ENCODE measurements around the gene TIMM44.
"Not testable (repeated sequence)": the region's sequence is repeated elsewhere in the genome, so short reads cannot be mapped to it uniquely, and the experiment has no call there.

Gene TIMM44

DNA sequence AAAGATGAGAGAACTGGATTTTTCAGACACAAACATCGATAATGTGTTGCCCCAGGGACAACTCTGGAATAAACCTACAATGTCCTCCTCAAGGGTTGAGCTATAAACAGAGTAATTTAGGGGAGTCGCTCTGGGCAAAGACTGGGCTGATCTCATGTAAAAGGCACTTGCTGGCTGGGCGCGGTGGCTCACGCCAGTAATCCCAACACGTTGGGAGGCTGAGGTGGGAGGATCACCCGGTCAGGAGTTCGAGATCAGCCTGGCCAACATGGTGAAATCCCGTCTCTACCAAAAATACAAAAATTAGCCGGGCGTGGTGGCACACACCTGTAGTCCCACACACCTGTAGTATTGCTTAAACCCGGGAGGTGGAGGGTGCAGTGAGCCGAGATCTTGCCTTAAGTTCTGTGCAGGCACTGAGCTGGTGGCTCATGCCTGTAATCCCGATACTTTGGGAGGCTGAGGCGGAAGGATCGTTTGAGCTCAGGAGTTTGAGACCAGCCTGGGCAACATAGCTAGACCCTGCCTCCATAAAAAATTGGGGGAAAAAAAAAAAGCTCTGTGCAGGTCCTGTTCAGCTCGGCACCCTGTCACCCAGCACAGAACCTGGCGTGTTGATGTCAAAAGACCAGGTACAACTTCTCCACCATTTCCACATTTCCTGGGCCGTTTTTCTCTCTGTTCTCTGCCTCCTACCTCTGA lies 1.4 kb downstream of the TIMM44 start:
- DNase-seq = no peak

DNA sequence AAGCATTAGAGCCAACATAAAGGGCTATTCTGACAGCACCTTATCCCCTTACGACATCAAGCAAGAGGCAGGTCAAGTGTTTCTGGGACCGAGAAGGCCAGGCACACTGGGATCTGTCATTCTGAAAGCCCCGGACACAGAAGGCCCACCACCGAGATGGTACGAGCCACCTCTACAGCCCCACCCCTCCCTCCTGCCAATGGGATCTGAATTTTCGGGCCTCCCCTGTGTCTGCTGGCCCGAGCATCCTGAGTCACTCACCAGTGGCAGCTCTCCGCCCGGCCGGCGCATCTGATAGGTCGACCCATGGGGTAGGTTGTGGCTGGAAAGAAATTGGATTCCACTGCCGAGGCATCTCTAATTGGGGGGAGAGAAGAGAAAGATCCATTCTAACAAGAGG lies 2.6 kb downstream of the TIMM44 start:
- DNase-seq = no peak

DNA sequence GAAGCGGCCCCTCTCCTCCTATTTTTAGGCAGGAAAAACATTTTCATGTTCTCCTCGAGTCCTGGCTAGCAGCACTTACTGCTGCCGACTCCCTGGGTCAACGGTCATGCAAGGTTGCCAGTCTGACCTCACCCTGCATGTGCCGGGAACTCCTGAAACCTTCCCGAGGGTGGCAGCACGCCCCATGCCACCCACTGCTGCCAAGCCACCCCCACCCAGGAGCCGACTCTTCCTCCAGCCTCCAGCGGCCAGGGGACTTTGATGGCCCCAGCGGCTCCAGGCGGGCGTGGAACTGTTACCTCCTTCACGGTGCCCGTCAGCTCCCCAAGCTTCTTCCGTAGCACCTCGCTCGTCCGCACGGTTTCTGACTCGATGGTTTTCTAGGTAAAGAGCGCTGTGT lies 8.7 kb downstream of the TIMM44 start:
- DNase-seq = no peak

GRCh38 chr19:7933828-7934725 lies 9.4 kb downstream of the TIMM44 start:
- DNase-seq = no peak

DNA sequence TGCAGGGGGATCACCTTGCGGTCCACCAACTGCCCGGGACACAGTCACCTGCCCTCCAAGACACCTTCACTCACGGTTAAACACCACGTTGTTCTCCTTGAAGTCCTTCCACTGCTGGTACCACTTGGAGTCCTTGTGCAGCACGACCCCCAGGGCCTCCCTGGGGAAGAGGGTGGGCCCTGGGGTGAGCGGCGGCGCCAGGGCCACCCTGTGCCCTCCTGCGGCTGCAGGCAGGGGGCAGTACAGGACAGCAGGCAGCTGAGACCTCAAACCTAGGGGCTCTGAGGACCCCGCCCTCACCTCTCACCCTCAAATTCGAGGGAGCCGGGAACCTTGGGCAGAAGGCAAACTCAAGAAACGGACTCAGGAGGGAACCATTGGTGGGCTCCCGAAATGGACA lies 10.1 kb downstream of the TIMM44 start:
- DNase-seq = no peak

GRCh38 chr19:7932930-7933300 lies 10.6 kb downstream of the TIMM44 start:
- no peak for DNase-seq

GRCh38 chr19:7932276-7932929 lies 11.1 kb downstream of the TIMM44 start:
- no peak for DNase-seq

DNA sequence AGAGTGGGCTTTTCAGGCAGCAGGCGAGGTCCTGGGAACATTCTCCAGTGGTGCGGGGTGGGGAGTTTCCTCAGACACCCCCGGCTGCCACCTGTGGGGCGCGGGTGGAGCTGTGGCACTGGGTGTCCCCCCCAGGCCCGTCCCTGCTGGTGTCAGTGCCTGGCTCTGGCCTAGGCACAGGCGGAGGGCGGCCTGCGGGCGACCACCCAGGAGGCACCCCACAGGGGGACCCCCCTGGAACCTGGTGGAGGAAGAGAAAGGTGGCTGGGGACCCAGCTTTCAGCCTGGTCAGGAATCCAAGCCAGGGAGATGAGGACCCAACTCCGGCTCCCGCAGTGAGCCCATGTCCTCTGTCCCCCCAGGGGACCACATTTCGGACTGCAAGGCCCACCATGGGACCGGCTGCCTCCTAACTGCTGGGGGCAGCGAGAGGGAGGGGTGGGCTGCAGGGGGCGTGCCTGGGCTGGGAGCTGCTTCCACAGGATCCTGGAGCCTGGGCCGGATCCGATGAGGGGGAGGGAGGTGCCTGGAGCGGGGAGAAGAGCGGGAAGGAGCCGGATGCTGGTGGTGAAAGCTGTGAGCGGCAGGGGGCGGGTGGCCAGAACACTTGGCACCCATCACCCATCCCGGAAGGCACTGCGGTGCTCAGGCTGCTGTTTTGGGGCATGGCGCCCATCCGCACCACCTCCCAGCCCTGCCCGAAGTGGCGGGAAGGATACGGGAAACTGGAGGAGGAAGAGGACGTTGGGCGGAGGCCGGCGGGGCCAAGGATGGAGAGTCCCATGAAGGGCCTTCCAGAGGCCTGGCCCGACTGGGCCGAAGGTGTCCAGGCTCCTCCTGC lies 12.0 kb downstream of the TIMM44 start:
- no peak for DNase-seq

- no peak for DNase-seq
Observed at GRCh38 chr19:7930765-7931164, 12.7 kb downstream of the TIMM44 start.

DNA sequence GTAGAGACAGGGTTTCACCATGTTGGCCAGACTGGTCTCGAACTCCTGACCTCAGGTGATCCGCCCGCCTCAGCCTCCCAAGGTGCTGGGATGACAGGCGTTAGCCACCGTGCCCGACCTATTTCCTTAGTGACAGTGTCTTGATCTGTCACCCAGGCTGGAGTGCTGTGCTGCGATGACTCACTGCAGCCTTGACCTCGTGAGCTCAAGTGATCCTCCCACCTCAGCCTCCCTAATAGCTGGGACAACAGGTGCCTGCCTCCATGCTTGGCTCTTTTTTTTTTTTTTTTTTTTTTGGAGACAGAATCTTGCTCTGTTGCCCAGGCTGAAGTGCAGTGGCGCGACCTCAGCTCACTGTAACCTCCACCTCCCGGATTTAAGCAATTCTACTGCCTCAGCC lies 13.4 kb downstream of the TIMM44 start:
- not testable (repeated sequence) for DNase-seq

- DNase-seq = no peak
Observed at GRCh38 chr19:7928741-7929701, 14.4 kb downstream of the TIMM44 start.

DNA sequence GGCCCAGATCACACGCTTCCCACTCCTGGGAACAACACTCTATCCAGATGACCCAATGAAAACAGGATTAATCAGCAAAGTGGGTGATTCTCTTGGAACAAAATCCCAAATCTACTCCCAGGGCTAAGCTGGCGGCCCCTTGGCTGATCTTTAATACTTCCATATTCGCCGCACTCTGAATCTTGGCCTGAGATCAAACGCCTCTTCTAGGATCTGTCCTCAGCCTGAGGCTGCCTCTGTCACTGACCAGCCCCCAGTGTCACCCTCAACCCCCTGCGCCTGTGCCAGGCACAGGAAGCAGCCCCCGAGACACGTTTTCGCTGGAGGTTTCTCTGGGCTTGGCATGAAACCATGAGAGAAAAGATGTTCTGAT lies 15.1 kb downstream of the TIMM44 start:
- no peak for DNase-seq

DNA sequence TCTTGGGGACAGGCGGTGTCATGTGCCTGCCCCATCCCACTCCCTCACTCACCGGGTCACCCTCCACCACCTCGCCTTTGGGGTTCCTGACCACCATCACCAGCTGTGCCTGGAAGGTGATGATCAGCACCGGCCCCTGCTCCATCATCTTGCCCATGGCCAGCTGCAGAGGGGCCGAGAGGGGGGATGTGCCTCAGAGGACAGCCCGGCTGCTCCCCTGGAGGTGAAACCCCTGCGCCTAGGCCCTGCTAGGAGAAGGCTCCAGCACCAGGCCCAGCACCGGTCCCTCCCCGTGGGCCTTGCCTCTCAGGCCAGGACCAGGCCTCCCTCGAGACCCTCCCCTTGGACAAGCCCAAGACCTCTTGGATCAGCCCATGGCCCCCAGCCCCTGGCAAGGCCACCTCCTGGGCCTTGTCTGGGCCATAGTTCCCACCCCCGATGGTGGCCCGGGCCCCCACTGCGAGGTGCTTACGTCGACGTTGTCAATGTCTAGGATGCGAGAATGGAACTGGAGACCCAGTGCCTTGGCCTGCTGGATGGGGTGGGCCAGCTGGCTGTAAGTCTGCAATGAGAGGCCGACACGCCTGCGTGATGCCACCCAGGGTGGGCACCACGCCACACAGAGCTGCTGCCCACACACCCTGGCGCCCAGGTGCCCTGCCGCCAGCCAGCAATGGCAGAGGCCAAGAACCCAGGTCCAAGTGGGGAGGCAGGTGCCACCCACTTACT lies 15.7 kb downstream of the TIMM44 start:
- no peak for DNase-seq

DNA sequence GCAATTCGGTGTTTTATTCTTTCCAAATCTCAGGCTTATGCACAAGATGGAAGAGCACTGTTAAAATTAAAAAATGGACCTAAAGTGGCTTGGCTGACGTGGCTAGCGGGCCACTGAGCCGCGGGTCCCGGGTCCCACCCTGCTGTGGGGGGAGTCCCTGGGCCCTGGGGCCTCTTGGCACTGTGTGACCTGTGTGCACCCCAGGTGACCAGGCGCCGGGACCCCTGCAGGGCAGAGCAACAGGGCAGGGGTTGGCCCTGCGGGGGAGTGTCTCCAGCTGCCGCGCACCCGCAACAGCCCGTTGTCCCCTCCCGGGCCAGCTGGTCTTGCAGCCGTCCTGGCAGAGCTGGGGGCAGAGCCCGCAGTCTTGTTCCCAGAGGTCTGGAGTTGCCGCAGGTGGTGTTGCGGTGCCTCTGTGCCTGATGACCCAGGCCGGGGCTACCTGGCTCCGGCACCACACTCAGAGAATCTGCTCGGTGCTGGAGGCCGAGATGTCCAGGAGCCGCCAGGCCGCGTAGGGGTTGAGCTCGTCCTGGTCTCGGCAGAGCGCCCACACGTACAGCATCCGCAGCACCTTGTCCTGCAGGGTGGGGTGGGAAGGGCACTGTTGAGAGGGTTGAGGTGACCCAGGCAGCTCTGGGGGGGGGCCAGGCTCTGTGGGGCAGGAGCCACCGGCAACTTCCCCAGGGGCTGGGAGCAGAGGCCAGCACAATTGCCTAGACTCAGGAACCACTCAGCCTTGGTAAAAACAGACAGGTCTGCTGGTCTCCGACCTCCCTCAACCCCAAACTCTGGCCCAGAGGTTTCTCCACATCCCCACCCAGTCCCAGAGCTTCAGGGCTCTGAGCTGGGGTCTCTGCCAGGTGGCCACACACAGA lies 16.5 kb downstream of the TIMM44 start:
- DNase-seq = no peak

DNA sequence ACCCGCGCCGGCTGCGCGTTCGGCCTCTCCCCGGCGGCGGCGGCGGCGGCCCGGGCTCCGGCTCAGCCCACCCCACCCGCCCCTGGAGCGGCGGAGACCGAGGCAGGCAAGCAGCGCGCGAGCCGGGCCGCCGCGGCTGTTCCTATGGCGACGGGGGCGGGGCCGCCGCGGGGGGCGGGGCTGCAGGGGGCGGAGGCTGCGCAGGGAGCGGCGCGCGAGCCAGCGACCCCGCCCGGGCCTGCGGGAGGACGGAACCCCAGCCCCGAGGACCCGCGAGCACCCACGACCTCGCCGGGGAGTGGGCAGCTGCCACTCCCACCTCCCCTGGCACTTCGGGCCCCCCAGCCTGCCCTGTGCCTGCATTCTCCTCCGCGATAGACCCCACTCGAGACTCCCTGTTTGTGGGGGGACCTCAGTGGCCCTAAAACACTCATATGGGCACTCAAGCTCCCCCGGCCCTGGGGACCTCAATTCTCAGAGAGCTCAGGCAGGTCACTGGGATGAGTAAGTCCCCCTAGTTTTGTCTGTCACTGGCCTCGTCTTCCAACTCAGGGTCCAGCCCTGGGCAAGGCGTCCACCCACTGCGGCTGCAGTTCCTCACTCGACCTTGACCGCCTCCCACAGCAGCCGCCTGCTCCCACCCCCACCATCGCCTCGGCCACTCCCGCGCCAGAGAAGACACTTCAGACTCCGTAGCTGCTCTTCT lies 17.3 kb downstream of the TIMM44 start, which contains the start of gene CTXN1:
TSS of gene CTXN1 (minus strand) at position 115 of the 706 bp plus-strand sequence. CDS start 597 bp downstream, outside the sequence.
- DNase-seq = no peak

DNA sequence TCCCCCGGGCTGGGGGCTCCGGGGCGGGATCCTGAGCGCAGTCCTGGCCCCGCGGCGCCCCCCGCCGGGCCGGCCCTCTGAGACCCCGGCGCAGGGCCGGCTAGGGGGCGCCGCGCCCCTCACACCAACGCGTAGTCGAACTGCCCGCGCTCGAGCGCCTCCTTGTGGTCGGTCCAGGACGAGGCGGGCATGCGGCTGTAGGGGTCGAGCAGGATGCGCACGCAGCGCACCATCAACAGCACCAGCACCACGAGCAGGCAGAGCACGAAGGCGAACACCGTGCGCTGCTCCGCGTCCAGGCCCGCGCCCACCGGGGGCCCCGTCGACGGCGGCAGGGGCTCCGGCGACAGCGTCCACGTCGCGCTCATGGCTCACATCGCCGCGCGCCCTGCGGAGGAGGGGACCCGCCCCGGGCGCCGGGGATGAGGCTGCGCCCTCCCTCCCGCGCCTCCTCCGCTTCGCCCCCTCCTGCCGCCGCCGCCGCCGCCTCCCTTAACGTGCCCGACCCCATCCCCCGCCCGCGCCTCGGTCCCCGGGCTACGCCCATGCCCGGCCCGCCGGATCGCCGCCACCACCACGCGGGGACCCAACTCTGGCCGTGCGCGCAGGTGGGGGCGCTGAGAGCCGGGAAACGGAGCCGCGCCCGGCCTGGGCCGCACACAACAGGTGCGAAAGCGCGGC lies 18.2 kb downstream of the TIMM44 start:
- no peak for DNase-seq

DNA sequence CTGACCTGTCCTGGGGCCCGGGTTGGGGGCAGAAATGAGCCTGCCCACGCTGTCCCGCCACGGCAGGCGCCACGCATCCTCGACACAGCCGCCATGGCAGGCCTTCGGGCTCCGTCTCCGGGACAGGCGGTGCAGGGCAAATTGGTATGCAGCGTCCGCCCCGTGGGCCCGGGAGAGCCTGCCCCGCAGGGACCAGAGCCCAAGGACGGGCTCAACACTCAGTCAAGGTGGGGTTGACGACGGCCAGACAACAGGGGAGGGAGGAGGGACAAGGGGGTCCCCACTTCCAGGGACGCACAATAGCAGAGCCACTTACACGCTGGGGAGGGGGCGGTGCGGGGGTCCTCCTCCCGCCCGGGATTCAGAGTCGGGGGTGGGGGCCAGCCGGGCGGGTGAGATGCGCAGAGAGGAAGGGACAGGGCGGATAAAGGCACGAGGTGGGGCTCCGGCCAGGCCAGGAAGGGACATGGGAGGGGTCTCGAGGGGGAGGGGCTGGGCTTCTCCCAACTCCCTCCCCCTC lies 18.8 kb downstream of the TIMM44 start:
- DNase-seq = no peak

GRCh38 chr19:7924241-7924640 lies 19.2 kb downstream of the TIMM44 start:
- no peak for DNase-seq

All from NK-92 treated with Interleukin-12 subunit alpha and Interleukin-12 subunit beta, amount 100 ng/mL, for 24 hours (cell line).